ENCODE results near the gene GPR143. TPM values are rescaled to one million over a fixed set of nuclear protein-coding genes. Genes with fewer than 3 reads are reported as not detected.

GPR143 gene
- total and polyA plus RNA-seq, 2 donors (not counting 3 experiments of a cell fraction or from before 2014, with no cell fraction given): 9.3 to 17.7 TPM

DNA sequence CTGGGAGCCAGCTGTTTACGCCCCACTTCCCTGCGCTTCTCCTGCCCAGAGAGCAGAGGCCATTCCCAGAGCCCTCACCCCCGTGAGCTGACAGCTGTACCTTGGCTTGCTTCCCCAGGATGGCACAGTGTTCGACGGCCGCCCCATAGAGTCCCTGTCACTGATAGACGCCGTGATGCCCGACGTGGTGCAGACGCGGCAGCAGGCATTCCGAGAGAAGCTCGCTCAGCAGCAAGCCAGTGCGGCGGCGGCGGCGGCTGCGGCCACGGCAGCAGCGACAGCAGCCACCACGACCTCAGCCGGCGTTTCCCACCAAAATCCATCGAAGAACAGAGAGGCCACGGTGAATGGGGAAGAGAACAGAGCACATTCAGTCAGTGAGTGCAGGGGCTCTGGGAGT is 77.7 kb downstream of the GPR143 start:
- no peak overlapping the region for H3K4me2 ChIP-seq (ENCODE audit: insufficient read depth, low read length)
- H3K4me1 ChIP-seq (ENCODE audit: control insufficient read depth, extremely low read depth, insufficient read depth, low read length): no peaks in the 10 kb centered on the region
- H3K9me1 ChIP-seq (replicated peaks; ENCODE audit: control insufficient read depth, extremely low read depth, insufficient read depth, low read length): no peaks in the 10 kb centered on the region
- no peak for TF ChIP-seq GATA2 (IDR thresholded peaks at IDR 0.05; ENCODE audit: insufficient read depth, insufficient read length, low read depth, low read length)
- no peak for TF ChIP-seq POLR2A (IDR thresholded peaks at IDR 0.05; ENCODE audit: low read depth, low read length)
- TF ChIP-seq, protein P1, sequence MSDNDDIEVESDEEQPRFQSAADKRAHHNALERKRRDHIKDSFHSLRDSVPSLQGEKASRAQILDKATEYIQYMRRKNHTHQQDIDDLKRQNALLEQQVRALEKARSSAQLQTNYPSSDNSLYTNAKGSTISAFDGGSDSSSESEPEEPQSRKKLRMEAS (IDR thresholded peaks at IDR 0.05; ENCODE audit: insufficient read depth, insufficient read length): no peak
- TF ChIP-seq FOS (IDR thresholded peaks at IDR 0.05; ENCODE audit: borderline replicate concordance, insufficient read depth, low read length): no peak
- no peak for TF ChIP-seq MYC (IDR thresholded peaks at IDR 0.05; ENCODE audit: low read depth, low read length)
- TF ChIP-seq, protein P2, sequence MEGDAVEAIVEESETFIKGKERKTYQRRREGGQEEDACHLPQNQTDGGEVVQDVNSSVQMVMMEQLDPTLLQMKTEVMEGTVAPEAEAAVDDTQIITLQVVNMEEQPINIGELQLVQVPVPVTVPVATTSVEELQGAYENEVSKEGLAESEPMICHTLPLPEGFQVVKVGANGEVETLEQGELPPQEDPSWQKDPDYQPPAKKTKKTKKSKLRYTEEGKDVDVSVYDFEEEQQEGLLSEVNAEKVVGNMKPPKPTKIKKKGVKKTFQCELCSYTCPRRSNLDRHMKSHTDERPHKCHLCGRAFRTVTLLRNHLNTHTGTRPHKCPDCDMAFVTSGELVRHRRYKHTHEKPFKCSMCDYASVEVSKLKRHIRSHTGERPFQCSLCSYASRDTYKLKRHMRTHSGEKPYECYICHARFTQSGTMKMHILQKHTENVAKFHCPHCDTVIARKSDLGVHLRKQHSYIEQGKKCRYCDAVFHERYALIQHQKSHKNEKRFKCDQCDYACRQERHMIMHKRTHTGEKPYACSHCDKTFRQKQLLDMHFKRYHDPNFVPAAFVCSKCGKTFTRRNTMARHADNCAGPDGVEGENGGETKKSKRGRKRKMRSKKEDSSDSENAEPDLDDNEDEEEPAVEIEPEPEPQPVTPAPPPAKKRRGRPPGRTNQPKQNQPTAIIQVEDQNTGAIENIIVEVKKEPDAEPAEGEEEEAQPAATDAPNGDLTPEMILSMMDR (IDR thresholded peaks at IDR 0.05; ENCODE audit: extremely low read depth in 1 of 2, insufficient read depth in 1 of 2, low read depth in 1 of 2, low read length in 2 of 2): no peak
- no peak overlapping the region for H3K9ac ChIP-seq (replicated peaks; ENCODE audit: extremely low read depth, insufficient read depth, low read length)
- no peaks in the 10 kb centered on the region for H3K9me3 ChIP-seq (replicated peaks; ENCODE audit: control insufficient read depth, insufficient read depth, low read length)
- no peaks in the 10 kb centered on the region for H3K79me2 ChIP-seq (ENCODE audit: control insufficient read depth, insufficient read depth, low read length)
- intact Hi-C loops (cut with micrococcal nuclease) (no loop called here), dilution Hi-C loops (cut with MboI; ENCODE audit: extremely low pct_ligation_motif_present, low sequenced_read_pairs) (no loop called here)
- peaks cover 0 to 1% of the 10 kb centered on the region in 2 experiments for H3K36me3 ChIP-seq (ENCODE audit: control insufficient read depth in 2 of 2, extremely low read depth in 1 of 2, insufficient read depth in 2 of 2, low read length in 2 of 2)
- H3K4me3 ChIP-seq (replicated peaks in 1 of 3; ENCODE audit: insufficient read depth in 1 of 3, low read depth in 1 of 3, low read length in 3 of 3): no peak overlapping the region
- FAIRE-seq (no peak), DNase-seq (ENCODE audit: low read depth, low spot score) (no peak)
- no peaks in the 10 kb centered on the region for H4K20me1 ChIP-seq (replicated peaks; ENCODE audit: control insufficient read depth, extremely low read depth, insufficient read depth, low read length)
- H3K27me3 ChIP-seq (ENCODE audit: control insufficient read depth in 2 of 2, insufficient read depth in 2 of 2, low read length in 2 of 2): no peaks in the 10 kb centered on the region
- no TSS peak for BruUV-seq (replicated peaks)
- CTCF ChIA-PET: no interaction called here
- no peak overlapping the region for H2AFZ ChIP-seq (ENCODE audit: low read depth, low read length)
- POLR2A ChIA-PET: no interaction called here
- H3K27ac ChIP-seq (ENCODE audit: insufficient read depth, low read depth, low read length): no peak overlapping the region

DNA sequence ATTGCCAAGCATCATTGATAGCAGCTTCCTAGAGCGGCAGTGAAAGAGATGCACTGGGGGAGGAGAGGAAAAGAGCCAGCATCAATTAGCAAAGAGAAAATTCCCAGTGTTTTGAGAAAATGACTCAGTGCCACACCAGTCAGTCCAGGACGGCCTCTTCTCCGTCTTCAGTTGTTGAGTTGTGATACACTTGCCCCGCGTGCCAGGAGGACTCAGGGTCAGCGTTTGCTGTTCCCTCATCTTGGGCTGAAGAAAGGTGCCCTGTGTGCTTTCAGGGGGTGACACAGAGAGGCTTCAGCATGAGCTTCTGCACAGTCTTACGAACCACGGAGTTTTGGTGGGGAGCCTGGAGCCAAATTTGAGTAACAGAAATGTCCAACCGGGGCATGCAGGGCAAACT is 82.3 kb downstream of the GPR143 start:
- H3K9me1 ChIP-seq (replicated peaks; ENCODE audit: control insufficient read depth, extremely low read depth, insufficient read depth, low read length): no peaks in the 10 kb centered on the region
- H3K9me3 ChIP-seq (replicated peaks; ENCODE audit: control insufficient read depth, insufficient read depth, low read length): no peaks in the 10 kb centered on the region
- TF ChIP-seq JUN (IDR thresholded peaks at IDR 0.05; ENCODE audit: borderline replicate concordance, insufficient read depth, insufficient read length, low read depth) (no peak), FOS (IDR thresholded peaks at IDR 0.05; ENCODE audit: borderline replicate concordance, insufficient read depth, low read length) (no peak), MYC (IDR thresholded peaks at IDR 0.05; ENCODE audit: low read depth, low read length) (no peak), GATA2 (IDR thresholded peaks at IDR 0.05; ENCODE audit: insufficient read depth, insufficient read length, low read depth, low read length) (no peak)
- TF ChIP-seq, protein P2 (IDR thresholded peaks at IDR 0.05; ENCODE audit: extremely low read depth in 1 of 2, insufficient read depth in 1 of 2, low read depth in 1 of 2, low read length in 2 of 2): no peak
- TF ChIP-seq, protein P1 (IDR thresholded peaks at IDR 0.05; ENCODE audit: insufficient read depth, insufficient read length): no peak
- H3K36me3 ChIP-seq (ENCODE audit: control insufficient read depth in 2 of 2, extremely low read depth in 1 of 2, insufficient read depth in 2 of 2, low read length in 2 of 2): no peaks in the 10 kb centered on the region
- no TSS peak for BruUV-seq (replicated peaks)
- intact Hi-C loops (cut with micrococcal nuclease) (no loop called here), dilution Hi-C loops (cut with MboI; ENCODE audit: extremely low pct_ligation_motif_present, low sequenced_read_pairs) (no loop called here)
- FAIRE-seq (no peak), DNase-seq (ENCODE audit: low read depth, low spot score) (no peak)
- no peaks in the 10 kb centered on the region for H3K4me1 ChIP-seq (ENCODE audit: control insufficient read depth, extremely low read depth, insufficient read depth, low read length)
- ChIA-PET POLR2A (no interaction called here), CTCF (no interaction called here)
- H3K4me3 ChIP-seq (replicated peaks in 1 of 3; ENCODE audit: insufficient read depth in 1 of 3, low read depth in 1 of 3, low read length in 3 of 3): no peak overlapping the region
- no peaks in the 10 kb centered on the region for H4K20me1 ChIP-seq (replicated peaks; ENCODE audit: control insufficient read depth, extremely low read depth, insufficient read depth, low read length)
- H3K27me3 ChIP-seq (ENCODE audit: control insufficient read depth in 2 of 2, insufficient read depth in 2 of 2, low read length in 2 of 2): no peaks in the 10 kb centered on the region
- H3K27ac ChIP-seq (ENCODE audit: insufficient read depth, low read depth, low read length): no peak overlapping the region
- H2AFZ ChIP-seq (ENCODE audit: low read depth, low read length): no peak overlapping the region
- H3K4me2 ChIP-seq (ENCODE audit: insufficient read depth, low read length): no peak overlapping the region
- no peaks in the 10 kb centered on the region for H3K79me2 ChIP-seq (ENCODE audit: control insufficient read depth, insufficient read depth, low read length)
- H3K9ac ChIP-seq (replicated peaks; ENCODE audit: extremely low read depth, insufficient read depth, low read length): no peak overlapping the region
